HG02571 (cell line): Measurements from ENCODE around the gene FGD5.

ENCODE experiments used
- ATAC-seq: cut with Tn5 transposase; IDR thresholded peaks from one replicate; pipeline ENCODE4 v1.9.1; 2021; ENCODE audit warnings: mild to moderate bottlenecking, moderate library complexity; ENCODE audit not compliant: unreplicated experiment

The FGD5 gene

GRCh38 chr3:14787630-14788029 is 31.1 kb upstream of the FGD5 start:
- ATAC-seq: no peak

GRCh38 chr3:14788644-14789043 is 30.1 kb upstream of the FGD5 start:
- ATAC-seq: no peak

- no peak for ATAC-seq
Measured at GRCh38 chr3:14789221-14789620, 29.5 kb upstream of the FGD5 start.

- ATAC-seq: no peak
Measured at GRCh38 chr3:14789640-14790285, 29.0 kb upstream of the FGD5 start.

- no peak for ATAC-seq
Measured at GRCh38 chr3:14791343-14791945, 27.3 kb upstream of the FGD5 start.

GRCh38 chr3:14792691-14793121 is 26.1 kb upstream of the FGD5 start:
- no peak for ATAC-seq

GRCh38 chr3:14793126-14793857 is 25.5 kb upstream of the FGD5 start:
- ATAC-seq: no peak

GRCh38 chr3:14793858-14794234 is 24.9 kb upstream of the FGD5 start:
- ATAC-seq: no peak

GRCh38 chr3:14794435-14794834 is 24.3 kb upstream of the FGD5 start:
- ATAC-seq: no peak

- ATAC-seq: no peak
Measured at GRCh38 chr3:14795996-14796395, 22.8 kb upstream of the FGD5 start.

GRCh38 chr3:14796403-14797077 is 22.2 kb upstream of the FGD5 start:
- ATAC-seq: no peak

GRCh38 chr3:14797731-14798130 is 21.0 kb upstream of the FGD5 start:
- no peak for ATAC-seq

- no peak for ATAC-seq
Measured at GRCh38 chr3:14798231-14798630, 20.5 kb upstream of the FGD5 start.

- no peak for ATAC-seq
Measured at GRCh38 chr3:14799146-14799545, 19.6 kb upstream of the FGD5 start.

GRCh38 chr3:14801031-14801430 is 17.7 kb upstream of the FGD5 start:
- no peak for ATAC-seq

- ATAC-seq: no peak
Measured at GRCh38 chr3:14801668-14802380, 16.9 kb upstream of the FGD5 start.

- ATAC-seq: no peak
Measured at GRCh38 chr3:14802381-14802731, 16.4 kb upstream of the FGD5 start.

- ATAC-seq: no peak
Measured at GRCh38 chr3:14803101-14803980, 15.4 kb upstream of the FGD5 start.

- ATAC-seq: no peak
Measured at GRCh38 chr3:14803981-14804834, 14.6 kb upstream of the FGD5 start.
